BJ (cell line): ENCODE measurements around the gene WAC. TPM values are rescaled to one million over a fixed set of nuclear protein-coding genes. Genes with fewer than 3 reads are reported as not detected.

Experiments used
- CTCF ChIA-PET: fragments of 350-600 bp; formaldehyde crosslinking; extraction: SDS; loops from one replicate; lab custom pipeline; 2021; ENCODE audit warnings: antibody characterized with exemption, inconsistent platforms; lab: Yijun Ruan, JAX
- POLR2A ChIA-PET: fragments of 300-600 bp; sonication (Branson Sonifier 250); formaldehyde crosslinking; extraction: SDS; loops from one replicate; lab custom pipeline; 2021; ENCODE audit warnings: antibody characterized with exemption; lab: Charles Lee
- DNase-seq: peaks from one replicate; pipeline ENCODE4 v3.0.0-alpha.2; 2011; ENCODE audit warnings: low read depth
- H3K27me3 ChIP-seq: 2 replicates; pipeline ENCODE4 v1.6.0; 2011; ENCODE audit warnings: low read length; ENCODE audit not compliant: control insufficient read depth, insufficient read depth
- H3K36me3 ChIP-seq: 2 replicates; pipeline ENCODE4 v1.5.1; 2011; ENCODE audit warnings: low read length; ENCODE audit not compliant: control insufficient read depth, insufficient read depth
- H3K4me3 ChIP-seq: 2 replicates; pipeline ENCODE4 v1.5.1; 2011; ENCODE audit warnings: low read depth, mild to moderate bottlenecking, control low read depth, low read length
- CTCF ChIP-seq: IDR thresholded peaks from 2 replicates; pipeline ENCODE4 v1.5.1; 2011; ENCODE audit warnings: low read depth, mild to moderate bottlenecking, control low read depth, inconsistent platforms, low read length, moderate library complexity; ENCODE audit not compliant: insufficient read depth
- polyA plus RNA-seq: library from polyadenylated mRNA; depleted of rRNA; stranded (reverse); fragments of >200 nt; gene quantifications from 2 replicates; pipeline ENCODE4 v1.2.3, GENCODE V29; 2011

The WAC gene
- polyA plus RNA-seq, 1 experiment = 47.7 TPM

GRCh38 chr10:28593811-28594210 lies 60.9 kb downstream of the WAC start:
- no peak for DNase-seq
- ChIA-PET CTCF (interaction anchor here (0.6 to 1.3 kb wide), 2 partner anchors 10 to 418 kb away, joined by 3 to 4 read pairs; no protein-coding TSS in a partner anchor), POLR2A (no interaction called here)
- Histone ChIP-seq H3K27me3 (no peaks in the 10 kb centered on the region), H3K4me3 (no peak overlapping the region), H3K36me3 (peaks cover 4% of the 10 kb centered on the region)
- TF ChIP-seq CTCF = no peak

GRCh38 chr10:28594406-28594805 lies 61.5 kb downstream of the WAC start:
- peaks cover 5% of the 10 kb centered on the region for H3K36me3 ChIP-seq
- CTCF ChIA-PET = interaction anchor here (1.3 kb wide), 1 partner anchor 9 kb away, joined by 4 read pairs; no protein-coding TSS in a partner anchor
- TF ChIP-seq CTCF = no peak

GRCh38 chr10:28595613-28596012 lies 62.7 kb downstream of the WAC start:
- ChIA-PET POLR2A (no interaction called here), CTCF (interaction anchor here (0.6 kb wide), 1 partner anchor 792 kb away, joined by 3 read pairs; no protein-coding TSS in a partner anchor)
- no peak for DNase-seq
- TF ChIP-seq CTCF = no peak
- H3K27me3 ChIP-seq = no peaks in the 10 kb centered on the region
- peaks cover 4% of the 10 kb centered on the region for H3K36me3 ChIP-seq
- H3K4me3 ChIP-seq = no peak overlapping the region

More at GRCh38 chr10:28594406-28594805, 61.5 kb downstream of the WAC start:
- POLR2A ChIA-PET = no interaction called here
- Histone ChIP-seq H3K4me3 (no peak overlapping the region), H3K27me3 (no peaks in the 10 kb centered on the region)
- no peak for DNase-seq

- DNase-seq = no peak
- CTCF ChIA-PET = no interaction called here
- H3K4me3 ChIP-seq = no peak overlapping the region
- no peaks in the 10 kb centered on the region for H3K27me3 ChIP-seq
- POLR2A ChIA-PET = no interaction called here
- no peak for TF ChIP-seq CTCF
- peaks cover 1% of the 10 kb centered on the region for H3K36me3 ChIP-seq
These were observed 67.1 kb downstream of the WAC start for GRCh38 chr10:28600056-28600455.

GRCh38 chr10:28601012-28601411 lies 68.1 kb downstream of the WAC start:
- POLR2A ChIA-PET = no interaction called here
- CTCF ChIA-PET = interaction anchor here (0.5 kb wide), 1 partner anchor 206 kb away, joined by 3 read pairs; no protein-coding TSS in a partner anchor
- H3K36me3 ChIP-seq = peaks cover 1% of the 10 kb centered on the region

More at GRCh38 chr10:28601012-28601411, 68.1 kb downstream of the WAC start:
- no peak overlapping the region for H3K4me3 ChIP-seq
- DNase-seq = no peak
- no peaks in the 10 kb centered on the region for H3K27me3 ChIP-seq
- TF ChIP-seq CTCF = no peak
